H1 (cell line): Measurements from ENCODE around the gene MNS1. TPM values are rescaled to one million over a fixed set of nuclear protein-coding genes. Genes with fewer than 3 reads are reported as not detected.

Experiments
- CBX8 ChIP-seq: fragments of 300-800, 300-1000 bp; sonication (generic); IDR thresholded peaks from 2 replicates; pipeline ENCODE4 v1.7.1; 2016; ENCODE audit warnings: low read depth, low read length, borderline replicate concordance
- CHD7 ChIP-seq: fragments of 300-600 bp; sonication (generic); IDR thresholded peaks from 2 replicates; pipeline ENCODE4 v1.7.1; 2012; ENCODE audit warnings: low read length, moderate library complexity, mild to moderate bottlenecking, inconsistent platforms; ENCODE audit not compliant: insufficient replicate concordance
- E2F6 ChIP-seq: IDR thresholded peaks from 2 replicates; pipeline ENCODE4 v1.6.1; 2012; ENCODE audit warnings: inconsistent platforms
- FOSL1 ChIP-seq: IDR thresholded peaks from 2 replicates; pipeline ENCODE4 v1.6.1; 2011; ENCODE audit warnings: mild to moderate bottlenecking, low read depth, low read length, moderate library complexity; ENCODE audit not compliant: insufficient read depth
- HDAC2 ChIP-seq, 2 experiments: fragments of 300-600 bp in 1 of 2; sonication (generic) in 1 of 2; IDR thresholded peaks; 2 replicates each; pipeline ENCODE4 v1.6.1; 2011 to 2012; ENCODE audit warnings: low read depth in 2 of 2, low read length in 2 of 2, mild to moderate bottlenecking in 2 of 2, moderate library complexity in 2 of 2, borderline replicate concordance in 1 of 2, inconsistent platforms in 1 of 2
- polyA plus RNA-seq, 7 experiments: library from polyadenylated mRNA; depleted of rRNA in 3 of 7; stranded (reverse) in 5 of 7; unstranded in 2 of 7; fragments of >200 nt in 5 of 7; fragments of 200-250 nt in 2 of 7; gene quantifications; 1 replicate in 5 of 7; 2 replicates in 1 of 7; 4 replicates in 1 of 7; pipeline versions ENCODE4 v1.2.1 to v1.2.3, GENCODE V29; 2011 to 2013; ENCODE audit warnings: missing spikeins in 2 of 7, mixed read lengths in 2 of 7
- total RNA-seq: library from RNA; stranded (reverse); fragmentation: NEBNext Ultra II Directional; extraction: Animal tissue kit (Norgen Biotek cat#: 25700); gene quantifications from 2 replicates; pipeline ENCODE4 v1.2.1, GENCODE V29; 2021

MNS1 gene
- total and polyA plus RNA-seq, 2 of the 8 experiments (the other 6 are each of a cell fraction or from before 2014, with no cell fraction given): 0.57 TPM; not detected in 1

- TF ChIP-seq CHD7: no peak
- TF ChIP-seq E2F6: no peak
- TF ChIP-seq FOSL1: no peak
- no peak for TF ChIP-seq CBX8
- TF ChIP-seq HDAC2 (IDR thresholded peaks at IDR 0.05; ENCODE audit: borderline replicate concordance in 1 of 2, low read depth in 2 of 2, low read length in 2 of 2): no peak
Observed at GRCh38 chr15:56440214-56440770, 24.6 kb downstream of the MNS1 start (continued).
